GM23338 (cell line): Measurements from ENCODE around the gene MYT1. TPM values are rescaled to one million over a fixed set of nuclear protein-coding genes. Genes with fewer than 3 reads are reported as not detected.

ENCODE experiments used
- ATAC-seq: fragments of 200-7000 bp; cut with Tn5 transposase; 3 replicates; pipeline ENCODE4 v1.9.1; 2020
- DNase-seq: peaks from one replicate; pipeline ENCODE4 v3.0.0-alpha.2; 2015; ENCODE audit warnings: low spot score
- H2AFZ ChIP-seq: fragments of 200-600 bp; sonication (generic); 2 replicates; pipeline ENCODE4 v1.8.0; 2016; ENCODE audit warnings: antibody characterized with exemption, mild to moderate bottlenecking, moderate library complexity
- H3F3A ChIP-seq: fragments of 200-600 bp; sonication (generic); replicated peaks from 2 replicates; pipeline ENCODE4 v1.8.0; 2017; ENCODE audit warnings: antibody characterized with exemption, mixed run types, low read depth
- H3K27ac ChIP-seq: fragments of 200-600 bp; sonication (generic); 2 replicates; pipeline ENCODE4 v1.6.1; 2016; ENCODE audit warnings: low read depth
- H3K27me3 ChIP-seq: fragments of 200-600 bp; sonication (generic); 2 replicates; pipeline ENCODE4 v1.8.0; 2016; ENCODE audit warnings: mild to moderate bottlenecking, mixed run types, moderate library complexity; ENCODE audit not compliant: insufficient read depth
- H3K36me3 ChIP-seq: fragments of 200-600 bp; sonication (generic); 2 replicates; pipeline ENCODE4 v1.8.0; 2016; ENCODE audit warnings: mild to moderate bottlenecking; ENCODE audit not compliant: insufficient read depth
- H3K4me1 ChIP-seq: fragments of 200-600 bp; sonication (generic); 2 replicates; pipeline ENCODE4 v1.8.0; 2016; ENCODE audit warnings: mild to moderate bottlenecking, moderate library complexity; ENCODE audit not compliant: insufficient read depth
- H3K4me2 ChIP-seq: fragments of 200-600 bp; sonication (generic); 2 replicates; pipeline ENCODE4 v1.7.1; 2017; ENCODE audit warnings: mixed run types
- H3K4me3 ChIP-seq: fragments of 200-600 bp; sonication (generic); 2 replicates; pipeline ENCODE4 v1.6.1; 2016; ENCODE audit warnings: mixed run types
- H3K79me2 ChIP-seq: fragments of 200-600 bp; sonication (generic); replicated peaks from 2 replicates; pipeline ENCODE4 v1.8.0; 2017; ENCODE audit warnings: mild to moderate bottlenecking; ENCODE audit not compliant: insufficient read depth
- H3K9me2 ChIP-seq: fragments of 200-600 bp; sonication (generic); 2 replicates; pipeline ENCODE4 v1.8.0; 2017; ENCODE audit not compliant: insufficient read depth
- H4K20me1 ChIP-seq: fragments of 200-600 bp; sonication (generic); replicated peaks from 2 replicates; pipeline ENCODE4 v1.8.0; 2017; ENCODE audit warnings: mild to moderate bottlenecking; ENCODE audit not compliant: insufficient read depth
- H3K27ac Mint-ChIP-seq: 2 replicates; pipeline ENCODE4 v1.8.0; 2020; ENCODE audit warnings: inconsistent platforms, mild to moderate bottlenecking, moderate library complexity, mixed read lengths
- H3K27me3 Mint-ChIP-seq: 3 replicates; pipeline ENCODE4 v1.8.0; 2022; ENCODE audit warnings: low read depth, mild to moderate bottlenecking, moderate library complexity, mixed read lengths, inconsistent platforms; ENCODE audit not compliant: insufficient read depth, poor library complexity
- H3K36me3 Mint-ChIP-seq: 3 replicates; pipeline ENCODE4 v1.8.0; 2021; ENCODE audit warnings: low read depth, mild to moderate bottlenecking, inconsistent platforms, moderate library complexity, mixed read lengths
- H3K4me1 Mint-ChIP-seq: 3 replicates; pipeline ENCODE4 v1.8.0; 2020; ENCODE audit warnings: mild to moderate bottlenecking, inconsistent platforms, mixed read lengths
- H3K4me3 Mint-ChIP-seq: 3 replicates; pipeline ENCODE4 v1.8.0; 2021; ENCODE audit warnings: moderate library complexity, mild to moderate bottlenecking, inconsistent platforms, mixed read lengths
- H3K9me3 Mint-ChIP-seq: 3 replicates; pipeline ENCODE4 v1.8.0; 2020; ENCODE audit warnings: moderate library complexity, mild to moderate bottlenecking, inconsistent platforms, mixed read lengths
- CREB1 ChIP-seq: fragments of 250-450 bp; sonication (Bioruptor Pico); IDR thresholded peaks from 2 replicates; pipeline ENCODE4 v1.5.0; 2020; ENCODE audit warnings: low read depth, mild to moderate bottlenecking, moderate library complexity
- ETS1 ChIP-seq: IDR thresholded peaks from 2 replicates; pipeline ENCODE4 v1.6.1; 2016; ENCODE audit warnings: antibody characterized with exemption
- EZH2 ChIP-seq: fragments of 200-600 bp; sonication (generic); IDR thresholded peaks from one replicate; pipeline ENCODE4 v1.8.0; 2017; ENCODE audit warnings: antibody characterized with exemption, mild to moderate bottlenecking, low read depth; ENCODE audit not compliant: unreplicated experiment
- EZH2phosphoT487 ChIP-seq: fragments of 200-600 bp; sonication (generic); IDR thresholded peaks from one replicate; pipeline ENCODE4 v1.8.1; 2018; ENCODE audit warnings: antibody characterized with exemption; ENCODE audit not compliant: unreplicated experiment
- JUNB ChIP-seq: IDR thresholded peaks from one replicate; pipeline ENCODE4 v1.6.1; 2016; ENCODE audit warnings: antibody characterized with exemption; ENCODE audit not compliant: unreplicated experiment
- NANOG ChIP-seq: IDR thresholded peaks from 2 replicates; pipeline ENCODE4 v1.6.1; 2016; ENCODE audit warnings: antibody characterized with exemption, borderline replicate concordance
- POLR2AphosphoS5 ChIP-seq: IDR thresholded peaks from 2 replicates; pipeline ENCODE4 v1.6.1; 2016; ENCODE audit warnings: antibody characterized with exemption, low read depth
- STAT1 ChIP-seq: IDR thresholded peaks from one replicate; pipeline ENCODE4 v1.6.1; 2016; ENCODE audit warnings: antibody characterized with exemption; ENCODE audit not compliant: unreplicated experiment
- ZNF114 ChIP-seq: fragments of 250-450 bp; sonication (Bioruptor Pico); IDR thresholded peaks from 2 replicates; pipeline ENCODE4 v1.5.0; 2020; ENCODE audit warnings: mild to moderate bottlenecking, moderate library complexity
- ZNF331 ChIP-seq: fragments of 250-450 bp; sonication (Bioruptor Pico); IDR thresholded peaks from 2 replicates; pipeline ENCODE4 v1.5.0; 2020; ENCODE audit warnings: low read depth, mild to moderate bottlenecking, moderate library complexity
- polyA plus RNA-seq: library from polyadenylated mRNA; unstranded; fragments of >200 nt; fragmentation: Nextera tagmentation; extraction: Ambion mirVana; gene quantifications from 2 replicates; pipeline ENCODE4 v1.2.1, GENCODE V29; 2016
- total RNA-seq: library from RNA; depleted of rRNA; stranded (reverse); fragments of >200 nt; shearing (Covaris generic); gene quantifications from 2 replicates; pipeline ENCODE4 v1.2.3, GENCODE V29; 2014
- TF ChIP-seq, protein P1 (sequence below): fragments of 250-450 bp; sonication (Bioruptor Pico); IDR thresholded peaks from 2 replicates; pipeline ENCODE4 v1.5.0; 2020; ENCODE audit warnings: mild to moderate bottlenecking, moderate library complexity
- TF ChIP-seq, protein P2 (sequence below): IDR thresholded peaks from one replicate; pipeline ENCODE4 v1.6.1; 2018; ENCODE audit warnings: antibody characterized with exemption; ENCODE audit not compliant: unreplicated experiment
- TF ChIP-seq, protein P3 (sequence below), 2 experiments: fragments of 200-600 bp in 1 of 2; sonication (generic) in 1 of 2; conservative IDR thresholded peaks; 2 replicates each; pipeline versions ENCODE4 v1.5.1 to v1.6.1; 2016 to 2017; ENCODE audit warnings: antibody characterized with exemption in 2 of 2, low read depth in 2 of 2, mild to moderate bottlenecking in 2 of 2, moderate library complexity in 1 of 2

The MYT1 gene
- total and polyA plus RNA-seq, 2 experiments from 2014 or later = 0.83 to 1.6 TPM

DNA sequence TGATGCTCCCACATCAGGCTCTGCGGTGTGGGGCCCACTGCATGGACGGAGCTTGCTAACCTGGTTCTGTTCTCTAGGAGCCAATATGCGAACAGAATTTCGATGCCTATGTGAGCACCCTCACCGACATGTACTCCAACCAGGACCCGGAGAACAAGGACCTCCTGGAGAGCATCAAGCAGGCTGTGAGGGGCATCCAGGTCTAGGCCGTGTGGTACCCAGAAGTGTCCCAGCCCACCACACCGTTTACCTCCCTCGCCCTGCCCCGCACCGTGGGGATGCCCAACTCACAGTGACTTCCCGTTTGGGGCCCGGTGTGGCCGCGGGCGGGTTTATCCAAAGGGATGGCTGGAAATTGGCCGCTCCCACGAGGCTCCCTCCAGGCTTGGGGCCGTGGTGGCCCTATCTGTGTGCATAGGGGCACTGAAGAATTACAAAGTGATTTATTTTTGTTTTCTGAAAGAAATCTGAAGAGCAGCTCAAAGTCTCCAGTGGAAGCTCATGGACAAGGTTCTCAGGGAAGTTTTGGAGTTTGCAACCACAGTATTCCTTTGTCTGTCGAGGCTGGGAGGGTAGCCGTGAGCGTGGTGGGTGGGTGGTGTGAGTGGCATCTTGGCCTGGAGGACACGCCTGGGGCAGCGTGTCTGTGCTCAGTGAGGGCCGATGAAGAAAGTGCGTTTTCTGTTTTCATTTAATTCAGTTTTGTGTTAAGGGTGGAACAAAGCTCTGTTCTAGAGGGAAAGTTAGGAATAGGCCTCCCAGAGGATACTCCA is 76.2 kb downstream of the MYT1 start:
- no peak for DNase-seq
- H3K27me3 Mint-ChIP-seq = peaks cover 14% of the 10 kb centered on the region

More for the DNA sequence above, 76.2 kb downstream of the MYT1 start:
- Histone ChIP-seq H3K27ac (no peak overlapping the region), H2AFZ (no peak overlapping the region), H3K4me2 (no peak overlapping the region), H3K27me3 (no peaks in the 10 kb centered on the region), H3F3A (no peaks in the 10 kb centered on the region), H3K36me3 (no peaks in the 10 kb centered on the region), H3K9me2 (no peaks in the 10 kb centered on the region), H3K4me1 (no peaks in the 10 kb centered on the region), H3K4me3 (no peak overlapping the region), H3K79me2 (no peaks in the 10 kb centered on the region), H4K20me1 (no peaks in the 10 kb centered on the region)
- TF ChIP-seq, protein P1, sequence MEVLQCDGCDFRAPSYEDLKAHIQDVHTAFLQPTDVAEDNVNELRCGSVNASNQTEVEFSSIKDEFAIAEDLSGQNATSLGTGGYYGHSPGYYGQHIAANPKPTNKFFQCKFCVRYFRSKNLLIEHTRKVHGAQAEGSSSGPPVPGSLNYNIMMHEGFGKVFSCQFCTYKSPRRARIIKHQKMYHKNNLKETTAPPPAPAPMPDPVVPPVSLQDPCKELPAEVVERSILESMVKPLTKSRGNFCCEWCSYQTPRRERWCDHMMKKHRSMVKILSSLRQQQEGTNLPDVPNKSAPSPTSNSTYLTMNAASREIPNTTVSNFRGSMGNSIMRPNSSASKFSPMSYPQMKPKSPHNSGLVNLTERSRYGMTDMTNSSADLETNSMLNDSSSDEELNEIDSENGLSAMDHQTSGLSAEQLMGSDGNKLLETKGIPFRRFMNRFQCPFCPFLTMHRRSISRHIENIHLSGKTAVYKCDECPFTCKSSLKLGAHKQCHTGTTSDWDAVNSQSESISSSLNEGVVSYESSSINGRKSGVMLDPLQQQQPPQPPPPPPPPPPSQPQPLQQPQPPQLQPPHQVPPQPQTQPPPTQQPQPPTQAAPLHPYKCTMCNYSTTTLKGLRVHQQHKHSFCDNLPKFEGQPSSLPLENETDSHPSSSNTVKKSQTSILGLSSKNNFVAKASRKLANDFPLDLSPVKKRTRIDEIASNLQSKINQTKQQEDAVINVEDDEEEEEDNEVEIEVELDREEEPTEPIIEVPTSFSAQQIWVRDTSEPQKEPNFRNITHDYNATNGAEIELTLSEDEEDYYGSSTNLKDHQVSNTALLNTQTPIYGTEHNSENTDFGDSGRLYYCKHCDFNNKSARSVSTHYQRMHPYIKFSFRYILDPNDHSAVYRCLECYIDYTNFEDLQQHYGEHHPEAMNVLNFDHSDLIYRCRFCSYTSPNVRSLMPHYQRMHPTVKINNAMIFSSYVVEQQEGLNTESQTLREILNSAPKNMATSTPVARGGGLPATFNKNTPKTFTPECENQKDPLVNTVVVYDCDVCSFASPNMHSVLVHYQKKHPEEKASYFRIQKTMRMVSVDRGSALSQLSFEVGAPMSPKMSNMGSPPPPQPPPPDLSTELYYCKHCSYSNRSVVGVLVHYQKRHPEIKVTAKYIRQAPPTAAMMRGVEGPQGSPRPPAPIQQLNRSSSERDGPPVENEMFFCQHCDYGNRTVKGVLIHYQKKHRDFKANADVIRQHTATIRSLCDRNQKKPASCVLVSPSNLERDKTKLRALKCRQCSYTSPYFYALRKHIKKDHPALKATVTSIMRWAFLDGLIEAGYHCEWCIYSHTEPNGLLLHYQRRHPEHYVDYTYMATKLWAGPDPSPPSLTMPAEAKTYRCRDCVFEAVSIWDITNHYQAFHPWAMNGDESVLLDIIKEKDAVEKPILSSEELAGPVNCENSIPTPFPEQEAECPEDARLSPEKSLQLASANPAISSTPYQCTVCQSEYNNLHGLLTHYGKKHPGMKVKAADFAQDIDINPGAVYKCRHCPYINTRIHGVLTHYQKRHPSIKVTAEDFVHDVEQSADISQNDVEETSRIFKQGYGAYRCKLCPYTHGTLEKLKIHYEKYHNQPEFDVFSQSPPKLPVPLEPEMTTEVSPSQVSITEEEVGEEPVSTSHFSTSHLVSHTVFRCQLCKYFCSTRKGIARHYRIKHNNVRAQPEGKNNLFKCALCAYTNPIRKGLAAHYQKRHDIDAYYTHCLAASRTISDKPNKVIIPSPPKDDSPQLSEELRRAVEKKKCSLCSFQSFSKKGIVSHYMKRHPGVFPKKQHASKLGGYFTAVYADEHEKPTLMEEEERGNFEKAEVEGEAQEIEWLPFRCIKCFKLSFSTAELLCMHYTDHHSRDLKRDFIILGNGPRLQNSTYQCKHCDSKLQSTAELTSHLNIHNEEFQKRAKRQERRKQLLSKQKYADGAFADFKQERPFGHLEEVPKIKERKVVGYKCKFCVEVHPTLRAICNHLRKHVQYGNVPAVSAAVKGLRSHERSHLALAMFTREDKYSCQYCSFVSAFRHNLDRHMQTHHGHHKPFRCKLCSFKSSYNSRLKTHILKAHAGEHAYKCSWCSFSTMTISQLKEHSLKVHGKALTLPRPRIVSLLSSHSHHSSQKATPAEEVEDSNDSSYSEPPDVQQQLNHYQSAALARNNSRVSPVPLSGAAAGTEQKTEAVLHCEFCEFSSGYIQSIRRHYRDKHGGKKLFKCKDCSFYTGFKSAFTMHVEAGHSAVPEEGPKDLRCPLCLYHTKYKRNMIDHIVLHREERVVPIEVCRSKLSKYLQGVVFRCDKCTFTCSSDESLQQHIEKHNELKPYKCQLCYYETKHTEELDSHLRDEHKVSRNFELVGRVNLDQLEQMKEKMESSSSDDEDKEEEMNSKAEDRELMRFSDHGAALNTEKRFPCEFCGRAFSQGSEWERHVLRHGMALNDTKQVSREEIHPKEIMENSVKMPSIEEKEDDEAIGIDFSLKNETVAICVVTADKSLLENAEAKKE = no peak
- TF ChIP-seq POLR2AphosphoS5 (no peak), ETS1 (no peak), JUNB (no peak), CREB1 (no peak), ZNF114 (no peak), ZNF331 (CRISPR knock-in tag) (no peak), EZH2phosphoT487 (no peak), NANOG (no peak), STAT1 (no peak), EZH2 (no peak)
- TF ChIP-seq, protein P2, sequence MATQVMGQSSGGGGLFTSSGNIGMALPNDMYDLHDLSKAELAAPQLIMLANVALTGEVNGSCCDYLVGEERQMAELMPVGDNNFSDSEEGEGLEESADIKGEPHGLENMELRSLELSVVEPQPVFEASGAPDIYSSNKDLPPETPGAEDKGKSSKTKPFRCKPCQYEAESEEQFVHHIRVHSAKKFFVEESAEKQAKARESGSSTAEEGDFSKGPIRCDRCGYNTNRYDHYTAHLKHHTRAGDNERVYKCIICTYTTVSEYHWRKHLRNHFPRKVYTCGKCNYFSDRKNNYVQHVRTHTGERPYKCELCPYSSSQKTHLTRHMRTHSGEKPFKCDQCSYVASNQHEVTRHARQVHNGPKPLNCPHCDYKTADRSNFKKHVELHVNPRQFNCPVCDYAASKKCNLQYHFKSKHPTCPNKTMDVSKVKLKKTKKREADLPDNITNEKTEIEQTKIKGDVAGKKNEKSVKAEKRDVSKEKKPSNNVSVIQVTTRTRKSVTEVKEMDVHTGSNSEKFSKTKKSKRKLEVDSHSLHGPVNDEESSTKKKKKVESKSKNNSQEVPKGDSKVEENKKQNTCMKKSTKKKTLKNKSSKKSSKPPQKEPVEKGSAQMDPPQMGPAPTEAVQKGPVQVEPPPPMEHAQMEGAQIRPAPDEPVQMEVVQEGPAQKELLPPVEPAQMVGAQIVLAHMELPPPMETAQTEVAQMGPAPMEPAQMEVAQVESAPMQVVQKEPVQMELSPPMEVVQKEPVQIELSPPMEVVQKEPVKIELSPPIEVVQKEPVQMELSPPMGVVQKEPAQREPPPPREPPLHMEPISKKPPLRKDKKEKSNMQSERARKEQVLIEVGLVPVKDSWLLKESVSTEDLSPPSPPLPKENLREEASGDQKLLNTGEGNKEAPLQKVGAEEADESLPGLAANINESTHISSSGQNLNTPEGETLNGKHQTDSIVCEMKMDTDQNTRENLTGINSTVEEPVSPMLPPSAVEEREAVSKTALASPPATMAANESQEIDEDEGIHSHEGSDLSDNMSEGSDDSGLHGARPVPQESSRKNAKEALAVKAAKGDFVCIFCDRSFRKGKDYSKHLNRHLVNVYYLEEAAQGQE = no peak
- TF ChIP-seq, protein P3, sequence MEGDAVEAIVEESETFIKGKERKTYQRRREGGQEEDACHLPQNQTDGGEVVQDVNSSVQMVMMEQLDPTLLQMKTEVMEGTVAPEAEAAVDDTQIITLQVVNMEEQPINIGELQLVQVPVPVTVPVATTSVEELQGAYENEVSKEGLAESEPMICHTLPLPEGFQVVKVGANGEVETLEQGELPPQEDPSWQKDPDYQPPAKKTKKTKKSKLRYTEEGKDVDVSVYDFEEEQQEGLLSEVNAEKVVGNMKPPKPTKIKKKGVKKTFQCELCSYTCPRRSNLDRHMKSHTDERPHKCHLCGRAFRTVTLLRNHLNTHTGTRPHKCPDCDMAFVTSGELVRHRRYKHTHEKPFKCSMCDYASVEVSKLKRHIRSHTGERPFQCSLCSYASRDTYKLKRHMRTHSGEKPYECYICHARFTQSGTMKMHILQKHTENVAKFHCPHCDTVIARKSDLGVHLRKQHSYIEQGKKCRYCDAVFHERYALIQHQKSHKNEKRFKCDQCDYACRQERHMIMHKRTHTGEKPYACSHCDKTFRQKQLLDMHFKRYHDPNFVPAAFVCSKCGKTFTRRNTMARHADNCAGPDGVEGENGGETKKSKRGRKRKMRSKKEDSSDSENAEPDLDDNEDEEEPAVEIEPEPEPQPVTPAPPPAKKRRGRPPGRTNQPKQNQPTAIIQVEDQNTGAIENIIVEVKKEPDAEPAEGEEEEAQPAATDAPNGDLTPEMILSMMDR (conservative IDR thresholded peaks at IDR 0.05; ENCODE audit: low read depth in 2 of 2) = no peak
- no peak for ATAC-seq
- H3K9me3 Mint-ChIP-seq = peaks cover 16% of the 10 kb centered on the region
- no peak overlapping the region for H3K27ac Mint-ChIP-seq
- no peak overlapping the region for H3K4me3 Mint-ChIP-seq
- H3K36me3 Mint-ChIP-seq = peaks cover 8% of the 10 kb centered on the region
- no peaks in the 10 kb centered on the region for H3K4me1 Mint-ChIP-seq
